SK-N-SH (cell line): ENCODE data around the gene ALG13. TPM values are rescaled to one million over a fixed set of nuclear protein-coding genes. Genes with fewer than 3 reads are reported as not detected.

Source experiments
- CTCF ChIA-PET: fragments of 300-600, 350-600 bp; formaldehyde crosslinking; extraction: SDS; loops from one replicate; lab custom pipeline; 2021; lab: Yijun Ruan, JAX
- POLR2A ChIA-PET: fragments of 350-600 bp; sonication (Branson Sonifier 250); formaldehyde crosslinking; extraction: SDS; loops from one replicate; lab custom pipeline; 2020; ENCODE audit warnings: antibody characterized with exemption, inconsistent platforms; lab: Yijun Ruan, JAX
- DNase-seq: peaks from one replicate; pipeline ENCODE4 v3.0.0; 2012
- H2AFZ ChIP-seq: fragments of 200-600 bp; sonication (generic); 2 replicates; pipeline ENCODE4 v1.8.1; 2016; ENCODE audit warnings: antibody characterized with exemption, mild to moderate bottlenecking, low read depth
- H3F3A ChIP-seq: fragments of 200-600 bp; sonication (generic); replicated peaks from 2 replicates; pipeline ENCODE3; 2016; ENCODE audit warnings: antibody characterized with exemption, mild to moderate bottlenecking; ENCODE audit not compliant: insufficient read depth
- H3K27ac ChIP-seq, 2 experiments: fragments of 200-500 bp in 1 of 2; fragments of 200-600 bp in 1 of 2; sonication (Bioruptor generic) in 1 of 2; sonication (generic), shearing (Covaris generic) in 1 of 2; 2 replicates each; pipeline versions ENCODE4 v1.5.1 to v1.6.1; 2014 to 2016; ENCODE audit warnings: low read depth in 2 of 2, inconsistent platforms in 1 of 2, low read length in 1 of 2, mild to moderate bottlenecking in 1 of 2, mixed read lengths in 1 of 2
- H3K27me3 ChIP-seq: fragments of 200-600 bp; sonication (generic), shearing (Covaris generic); 2 replicates; pipeline ENCODE4 v1.6.1; 2016; ENCODE audit warnings: mixed run types; ENCODE audit not compliant: insufficient read depth
- H3K36me3 ChIP-seq, 2 experiments: fragments of 200-500 bp in 1 of 2; fragments of 200-600 bp in 1 of 2; sonication (Bioruptor generic) in 1 of 2; sonication (generic) in 1 of 2; replicated peaks in 1 of 2; 2 replicates each; pipeline versions ENCODE3 to v1.5.1; 2014 to 2016; ENCODE audit warnings: low read length in 1 of 2, mild to moderate bottlenecking in 1 of 2; ENCODE audit not compliant: insufficient read depth in 2 of 2, control insufficient read depth in 1 of 2
- H3K4me1 ChIP-seq, 2 experiments: fragments of 200-500 bp in 1 of 2; fragments of 200-600 bp in 1 of 2; sonication (Bioruptor generic) in 1 of 2; sonication (generic), shearing (Covaris generic) in 1 of 2; 2 replicates each; pipeline versions ENCODE4 v1.5.1 to v1.6.1; 2014 to 2016; ENCODE audit warnings: low read depth in 1 of 2, low read length in 1 of 2, mixed run types in 1 of 2; ENCODE audit not compliant: insufficient read depth in 2 of 2, control insufficient read depth in 1 of 2
- H3K4me2 ChIP-seq: fragments of 200-600 bp; sonication (generic), shearing (Covaris generic); 2 replicates; pipeline ENCODE4 v1.6.1; 2017; ENCODE audit warnings: mixed run types
- H3K4me3 ChIP-seq, 2 experiments: fragments of 200-500 bp in 1 of 2; fragments of 200-600 bp in 1 of 2; sonication (Bioruptor generic) in 1 of 2; sonication (generic), shearing (Covaris generic) in 1 of 2; 2 replicates each; pipeline versions ENCODE4 v1.5.1 to v1.8.1; 2014 to 2016; ENCODE audit warnings: low read depth in 2 of 2, inconsistent platforms in 1 of 2, low read length in 1 of 2, mild to moderate bottlenecking in 1 of 2, mixed read lengths in 1 of 2, moderate library complexity in 1 of 2
- H3K79me2 ChIP-seq: fragments of 200-600 bp; sonication (generic); 2 replicates; pipeline ENCODE4 v1.8.1; 2017; ENCODE audit warnings: mild to moderate bottlenecking; ENCODE audit not compliant: insufficient read depth
- H3K9ac ChIP-seq: fragments of 200-600 bp; sonication (generic); 2 replicates; pipeline ENCODE4 v1.6.1; 2017; ENCODE audit warnings: mixed run types
- H3K9me2 ChIP-seq: fragments of 200-600 bp; sonication (generic); 2 replicates; pipeline ENCODE4 v1.6.1; 2017; ENCODE audit warnings: mixed run types
- H3K9me3 ChIP-seq: fragments of 200-600 bp; sonication (generic); 2 replicates; pipeline ENCODE4 v1.6.1; 2017; ENCODE audit warnings: mixed run types, mild to moderate bottlenecking, moderate library complexity
- H4K20me1 ChIP-seq: fragments of 200-600 bp; sonication (generic); 2 replicates; pipeline ENCODE4 v1.6.1; 2017; ENCODE audit warnings: mild to moderate bottlenecking, mixed run types; ENCODE audit not compliant: insufficient read depth
- CHD2 ChIP-seq: fragments of 150-350 bp; IDR thresholded peaks from 2 replicates; pipeline ENCODE4 v1.6.1; 2018; ENCODE audit warnings: low read length; ENCODE audit not compliant: partially characterized antibody
- ELF1 ChIP-seq: IDR thresholded peaks from 2 replicates; pipeline ENCODE4 v1.4.0; 2012
- EP300 ChIP-seq, 2 experiments: IDR thresholded peaks; 2 replicates each; pipeline versions ENCODE4 v1.4.0 to v1.6.1; 2012; ENCODE audit warnings: borderline replicate concordance in 1 of 2, low read depth in 1 of 2, low read length in 1 of 2
- FOSL2 ChIP-seq: IDR thresholded peaks from 2 replicates; pipeline ENCODE4 v1.4.0; 2012; ENCODE audit warnings: low read depth, mild to moderate bottlenecking, moderate library complexity, borderline replicate concordance
- GABPA ChIP-seq: IDR thresholded peaks from 2 replicates; pipeline ENCODE4 v1.4.0; 2012; ENCODE audit warnings: low read depth, mild to moderate bottlenecking
- GATA2 ChIP-seq: sonication (generic); formaldehyde crosslinking; IDR thresholded peaks from 2 replicates; pipeline ENCODE4 v1.5.0; 2020; ENCODE audit warnings: mild to moderate bottlenecking, missing genetic modification reagents
- JUND ChIP-seq: IDR thresholded peaks from 2 replicates; pipeline ENCODE4 v1.4.0; 2012
- MEF2A ChIP-seq: IDR thresholded peaks from 2 replicates; pipeline ENCODE4 v1.4.0; 2012; ENCODE audit warnings: low read depth, borderline replicate concordance
- NRF1 ChIP-seq: IDR thresholded peaks from 2 replicates; pipeline ENCODE4 v1.6.1; 2012; ENCODE audit warnings: low read depth, mild to moderate bottlenecking, low read length
- POLR2AphosphoS5 ChIP-seq: IDR thresholded peaks from 2 replicates; pipeline ENCODE4 v1.6.1; 2012; ENCODE audit warnings: low read depth, low read length
- RAD21 ChIP-seq: IDR thresholded peaks from 2 replicates; pipeline ENCODE4 v1.6.1; 2012; ENCODE audit warnings: mild to moderate bottlenecking, low read length
- SIN3A ChIP-seq: IDR thresholded peaks from 2 replicates; pipeline ENCODE4 v1.6.1; 2012; ENCODE audit warnings: low read depth, mild to moderate bottlenecking, low read length, moderate library complexity, borderline replicate concordance
- YY1 ChIP-seq: IDR thresholded peaks from 2 replicates; pipeline ENCODE4 v1.4.0; 2012; ENCODE audit warnings: low read depth, mild to moderate bottlenecking
- WGBS: methylation state at CpG from one replicate; pipeline ENCODE4 v1.1.6; 2017; ENCODE audit warnings: low lambda C conversion rate; 5-methylcytosine and 5-hydroxymethylcytosine counted together
- polyA plus RNA-seq, 3 experiments: library from polyadenylated mRNA; depleted of rRNA; stranded (reverse); fragments of >200 nt; gene quantifications; 2 replicates each; pipeline ENCODE4 v1.2.3, GENCODE V29; 2012
- TF ChIP-seq, protein P1 (sequence below): IDR thresholded peaks from 2 replicates; pipeline ENCODE4 v1.4.0; 2012; ENCODE audit warnings: low read depth
- TF ChIP-seq, protein P2 (sequence below): fragments of 200-600 bp; sonication (generic); IDR thresholded peaks from 2 replicates; pipeline ENCODE4 v1.6.1; 2017; ENCODE audit warnings: antibody characterized with exemption, mild to moderate bottlenecking, moderate library complexity
- TF ChIP-seq, protein P3 (sequence below): IDR thresholded peaks from 2 replicates; pipeline ENCODE4 v1.4.0; 2012; ENCODE audit warnings: low read depth, borderline replicate concordance
- TF ChIP-seq, protein P4 (sequence below): IDR thresholded peaks from 2 replicates; pipeline ENCODE4 v1.6.1; 2012; ENCODE audit warnings: mild to moderate bottlenecking, low read depth, low read length, moderate library complexity

ALG13 gene
- polyA plus RNA-seq, 1 of the 3 experiments (the other 2 are of a cell fraction), result 76.7 TPM

DNA sequence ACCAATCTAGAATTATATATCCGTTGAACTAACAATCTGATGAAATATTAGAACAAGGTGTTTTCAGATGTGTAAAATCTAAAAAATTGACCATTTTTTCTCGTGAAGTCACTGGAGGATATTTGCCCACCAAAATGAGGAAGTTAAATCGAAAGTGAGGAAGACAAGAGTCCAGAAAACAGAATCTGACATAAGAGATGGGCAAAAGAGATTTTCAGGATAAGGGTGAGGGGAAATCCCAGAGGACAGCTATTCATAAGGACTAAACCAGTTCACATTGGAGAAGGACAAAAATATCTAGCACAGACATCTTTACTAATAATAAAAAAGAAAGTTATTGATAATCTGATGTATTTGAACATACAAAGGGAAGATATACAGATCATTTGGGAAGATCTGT lies 18.7 kb upstream of the ALG13 start:
- no peak for DNase-seq
- Histone ChIP-seq H3K9me2 (no peaks in the 10 kb centered on the region), H3K9ac (no peak overlapping the region), H3K4me2 (no peak overlapping the region), H3F3A (no peaks in the 10 kb centered on the region), H3K79me2 (no peaks in the 10 kb centered on the region), H3K27ac (no peak overlapping the region), H3K27me3 (no peaks in the 10 kb centered on the region), H3K4me3 (no peak overlapping the region), H4K20me1 (no peaks in the 10 kb centered on the region), H3K4me1 (no peaks in the 10 kb centered on the region), H3K36me3 (no peaks in the 10 kb centered on the region), H3K9me3 (no peaks in the 10 kb centered on the region), H2AFZ (no peak overlapping the region)
- 21% methylated on average over 3 of the region's 3 CpGs for WGBS
- CTCF ChIA-PET, result no interaction called here
- TF ChIP-seq NRF1 (no peak), ELF1 (no peak), POLR2AphosphoS5 (no peak), SIN3A (no peak), EP300 (IDR thresholded peaks at IDR 0.05; ENCODE audit: borderline replicate concordance in 1 of 2, low read depth in 1 of 2, low read length in 1 of 2) (no peak), RAD21 (no peak), CHD2 (no peak), FOSL2 (no peak), GABPA (no peak), JUND (no peak), MEF2A (no peak), GATA2 (CRISPR knock-in tag) (no peak), YY1 (no peak)
- TF ChIP-seq, protein P1, sequence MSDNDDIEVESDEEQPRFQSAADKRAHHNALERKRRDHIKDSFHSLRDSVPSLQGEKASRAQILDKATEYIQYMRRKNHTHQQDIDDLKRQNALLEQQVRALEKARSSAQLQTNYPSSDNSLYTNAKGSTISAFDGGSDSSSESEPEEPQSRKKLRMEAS, result no peak
- TF ChIP-seq, protein P2, sequence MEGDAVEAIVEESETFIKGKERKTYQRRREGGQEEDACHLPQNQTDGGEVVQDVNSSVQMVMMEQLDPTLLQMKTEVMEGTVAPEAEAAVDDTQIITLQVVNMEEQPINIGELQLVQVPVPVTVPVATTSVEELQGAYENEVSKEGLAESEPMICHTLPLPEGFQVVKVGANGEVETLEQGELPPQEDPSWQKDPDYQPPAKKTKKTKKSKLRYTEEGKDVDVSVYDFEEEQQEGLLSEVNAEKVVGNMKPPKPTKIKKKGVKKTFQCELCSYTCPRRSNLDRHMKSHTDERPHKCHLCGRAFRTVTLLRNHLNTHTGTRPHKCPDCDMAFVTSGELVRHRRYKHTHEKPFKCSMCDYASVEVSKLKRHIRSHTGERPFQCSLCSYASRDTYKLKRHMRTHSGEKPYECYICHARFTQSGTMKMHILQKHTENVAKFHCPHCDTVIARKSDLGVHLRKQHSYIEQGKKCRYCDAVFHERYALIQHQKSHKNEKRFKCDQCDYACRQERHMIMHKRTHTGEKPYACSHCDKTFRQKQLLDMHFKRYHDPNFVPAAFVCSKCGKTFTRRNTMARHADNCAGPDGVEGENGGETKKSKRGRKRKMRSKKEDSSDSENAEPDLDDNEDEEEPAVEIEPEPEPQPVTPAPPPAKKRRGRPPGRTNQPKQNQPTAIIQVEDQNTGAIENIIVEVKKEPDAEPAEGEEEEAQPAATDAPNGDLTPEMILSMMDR, result no peak
- TF ChIP-seq, protein P3, sequence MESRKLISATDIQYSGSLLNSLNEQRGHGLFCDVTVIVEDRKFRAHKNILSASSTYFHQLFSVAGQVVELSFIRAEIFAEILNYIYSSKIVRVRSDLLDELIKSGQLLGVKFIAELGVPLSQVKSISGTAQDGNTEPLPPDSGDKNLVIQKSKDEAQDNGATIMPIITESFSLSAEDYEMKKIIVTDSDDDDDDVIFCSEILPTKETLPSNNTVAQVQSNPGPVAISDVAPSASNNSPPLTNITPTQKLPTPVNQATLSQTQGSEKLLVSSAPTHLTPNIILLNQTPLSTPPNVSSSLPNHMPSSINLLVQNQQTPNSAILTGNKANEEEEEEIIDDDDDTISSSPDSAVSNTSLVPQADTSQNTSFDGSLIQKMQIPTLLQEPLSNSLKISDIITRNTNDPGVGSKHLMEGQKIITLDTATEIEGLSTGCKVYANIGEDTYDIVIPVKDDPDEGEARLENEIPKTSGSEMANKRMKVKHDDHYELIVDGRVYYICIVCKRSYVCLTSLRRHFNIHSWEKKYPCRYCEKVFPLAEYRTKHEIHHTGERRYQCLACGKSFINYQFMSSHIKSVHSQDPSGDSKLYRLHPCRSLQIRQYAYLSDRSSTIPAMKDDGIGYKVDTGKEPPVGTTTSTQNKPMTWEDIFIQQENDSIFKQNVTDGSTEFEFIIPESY, result no peak
- TF ChIP-seq, protein P4, sequence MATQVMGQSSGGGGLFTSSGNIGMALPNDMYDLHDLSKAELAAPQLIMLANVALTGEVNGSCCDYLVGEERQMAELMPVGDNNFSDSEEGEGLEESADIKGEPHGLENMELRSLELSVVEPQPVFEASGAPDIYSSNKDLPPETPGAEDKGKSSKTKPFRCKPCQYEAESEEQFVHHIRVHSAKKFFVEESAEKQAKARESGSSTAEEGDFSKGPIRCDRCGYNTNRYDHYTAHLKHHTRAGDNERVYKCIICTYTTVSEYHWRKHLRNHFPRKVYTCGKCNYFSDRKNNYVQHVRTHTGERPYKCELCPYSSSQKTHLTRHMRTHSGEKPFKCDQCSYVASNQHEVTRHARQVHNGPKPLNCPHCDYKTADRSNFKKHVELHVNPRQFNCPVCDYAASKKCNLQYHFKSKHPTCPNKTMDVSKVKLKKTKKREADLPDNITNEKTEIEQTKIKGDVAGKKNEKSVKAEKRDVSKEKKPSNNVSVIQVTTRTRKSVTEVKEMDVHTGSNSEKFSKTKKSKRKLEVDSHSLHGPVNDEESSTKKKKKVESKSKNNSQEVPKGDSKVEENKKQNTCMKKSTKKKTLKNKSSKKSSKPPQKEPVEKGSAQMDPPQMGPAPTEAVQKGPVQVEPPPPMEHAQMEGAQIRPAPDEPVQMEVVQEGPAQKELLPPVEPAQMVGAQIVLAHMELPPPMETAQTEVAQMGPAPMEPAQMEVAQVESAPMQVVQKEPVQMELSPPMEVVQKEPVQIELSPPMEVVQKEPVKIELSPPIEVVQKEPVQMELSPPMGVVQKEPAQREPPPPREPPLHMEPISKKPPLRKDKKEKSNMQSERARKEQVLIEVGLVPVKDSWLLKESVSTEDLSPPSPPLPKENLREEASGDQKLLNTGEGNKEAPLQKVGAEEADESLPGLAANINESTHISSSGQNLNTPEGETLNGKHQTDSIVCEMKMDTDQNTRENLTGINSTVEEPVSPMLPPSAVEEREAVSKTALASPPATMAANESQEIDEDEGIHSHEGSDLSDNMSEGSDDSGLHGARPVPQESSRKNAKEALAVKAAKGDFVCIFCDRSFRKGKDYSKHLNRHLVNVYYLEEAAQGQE, result no peak
- POLR2A ChIA-PET, result no interaction called here
